ENCODE measurements around the gene ZNF786. TPM values are rescaled to one million over a fixed set of nuclear protein-coding genes. Genes with fewer than 3 reads are reported as not detected.
A peak's percentile ranks its signal among the peaks of the same experiment; 100 is the strongest.

Gene ZNF786
- total RNA-seq, 1 experiment from 2014 or later: 8.5 TPM

- TF ChIP-seq CTCF (IDR thresholded peaks at IDR 0.05 in 2 of 3, conservative IDR thresholded peaks at IDR 0.05 in 1 of 3; ENCODE audit: borderline replicate concordance in 1 of 3, insufficient read depth in 1 of 3, low read depth in 2 of 3, low read length in 2 of 3): peak in 1 of 3 experiments; percentile 38; a peak in 2 of 6 replicates
- no peak for TF ChIP-seq FOSL1 (IDR thresholded peaks at IDR 0.05; ENCODE audit: low read depth)
- no peak overlapping the region for H3K9ac ChIP-seq (ENCODE audit: low read length)
- intact Hi-C loops (cut with micrococcal nuclease): loop anchor here (5.0 kb wide), 2 partner anchors 41 to 79 kb away; partner anchors contain the start of genes PDIA4 and ZNF398
- H2AFZ ChIP-seq (ENCODE audit: low read depth, low read length, poor library complexity, severe bottlenecking): no peak overlapping the region
- peaks cover 29% of the 10 kb centered on the region; the same call in 1 of the 2 replicates for H3K79me2 ChIP-seq (ENCODE audit: insufficient read depth, low read length)
- BruUV-seq (replicated peaks): no TSS peak
- H3K4me1 ChIP-seq (ENCODE audit: control insufficient read depth in 1 of 2, insufficient read depth in 2 of 2, low read length in 2 of 2): peaks cover 7 to 35% of the 10 kb centered on the region in 2 experiments; a peak in 3 of 4 replicates
- ATAC-seq (no peak), DNase-seq (ENCODE audit: low read depth, low spot score) (no peak)
- ChIA-PET RAD21 (ENCODE audit: low non-redundant PET in 1 of 2, low total read pairs in 2 of 2, uncharacterized antibody in 2 of 2, unreplicated experiment in 2 of 2) (no interaction called here), CTCF (no interaction called here), POLR2A (no interaction called here)
- H3K4me2 ChIP-seq (ENCODE audit: low read length): no peak overlapping the region
- no peaks in the 10 kb centered on the region for H3K9me3 ChIP-seq (ENCODE audit: control insufficient read depth in 1 of 2, insufficient read depth in 1 of 2, low read depth in 1 of 2, low read length in 2 of 2)
- peaks cover 4 to 15% of the 10 kb centered on the region in 2 experiments; a peak in 3 of 4 replicates for H3K36me3 ChIP-seq (ENCODE audit: control insufficient read depth in 1 of 2, insufficient read depth in 2 of 2, low read length in 2 of 2)
- no peaks in the 10 kb centered on the region for H3K9me2 ChIP-seq (ENCODE audit: insufficient read depth)
- no peaks in the 10 kb centered on the region for H4K20me1 ChIP-seq (ENCODE audit: insufficient read depth)
- H3K27ac ChIP-seq (ENCODE audit: low read depth, low read length): no peak overlapping the region
- H3K27me3 ChIP-seq (ENCODE audit: insufficient read depth, low read length): no peaks in the 10 kb centered on the region
- no peak overlapping the region for H3K4me3 ChIP-seq (replicated peaks in 1 of 2; ENCODE audit: low read depth in 1 of 2, low read length in 2 of 2)
These were observed 22.6 kb downstream of the ZNF786 start for GRCh38 chr7:149067869-149068268.

DNA sequence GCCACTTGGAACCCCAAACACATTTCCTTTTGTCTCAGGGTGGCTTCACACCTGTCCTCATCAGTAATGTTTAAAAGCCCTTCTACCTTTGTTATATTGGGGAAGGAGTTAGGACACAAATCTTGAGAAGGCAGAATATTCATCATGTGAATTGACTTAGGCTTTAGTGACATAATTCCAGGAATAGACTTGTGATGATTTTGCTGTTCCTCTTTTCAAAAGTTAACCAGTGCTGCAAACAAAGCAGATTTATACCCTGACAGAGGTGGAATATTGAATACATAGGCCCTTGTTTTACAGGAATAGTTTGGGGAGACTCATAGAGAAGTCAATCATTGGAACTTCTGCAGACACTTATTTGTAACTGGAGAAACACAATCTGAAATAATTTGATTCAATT, 27.0 kb downstream of the ZNF786 start:
- intact Hi-C loops (cut with micrococcal nuclease): no loop called here
- H3K27ac ChIP-seq (ENCODE audit: low read depth, low read length): no peak overlapping the region
- no peaks in the 10 kb centered on the region for H4K20me1 ChIP-seq (ENCODE audit: insufficient read depth)
- no peak overlapping the region for H3K9ac ChIP-seq (ENCODE audit: low read length)
- peaks cover 3 to 21% of the 10 kb centered on the region in 2 experiments; a peak in 3 of 4 replicates for H3K4me1 ChIP-seq (ENCODE audit: control insufficient read depth in 1 of 2, insufficient read depth in 2 of 2, low read length in 2 of 2)
- ChIA-PET RAD21 (ENCODE audit: low non-redundant PET in 1 of 2, low total read pairs in 2 of 2, uncharacterized antibody in 2 of 2, unreplicated experiment in 2 of 2) (no interaction called here), CTCF (no interaction called here), POLR2A (no interaction called here)
- no peak overlapping the region for H3K4me3 ChIP-seq (replicated peaks in 1 of 2; ENCODE audit: low read depth in 1 of 2, low read length in 2 of 2)
- no peaks in the 10 kb centered on the region for H3K27me3 ChIP-seq (ENCODE audit: insufficient read depth, low read length)
- DNase-seq (ENCODE audit: low read depth, low spot score) (no peak), ATAC-seq (no peak)
- no peak overlapping the region for H2AFZ ChIP-seq (ENCODE audit: low read depth, low read length, poor library complexity, severe bottlenecking)
- no peaks in the 10 kb centered on the region for H3K9me3 ChIP-seq (ENCODE audit: control insufficient read depth in 1 of 2, insufficient read depth in 1 of 2, low read depth in 1 of 2, low read length in 2 of 2)
- TSS peak; percentile 28 for BruUV-seq (replicated peaks)
- H3K4me2 ChIP-seq (ENCODE audit: low read length): no peak overlapping the region
- H3K9me2 ChIP-seq (ENCODE audit: insufficient read depth): no peaks in the 10 kb centered on the region
- no peak for TF ChIP-seq FOSL1 (IDR thresholded peaks at IDR 0.05; ENCODE audit: low read depth)
- TF ChIP-seq ZFX (IDR thresholded peaks at IDR 0.05): no peak
- TF ChIP-seq ZBTB33 (IDR thresholded peaks at IDR 0.05; ENCODE audit: extremely low read depth, insufficient replicate concordance, low read length): no peak
- no peak for TF ChIP-seq SP1 (IDR thresholded peaks at IDR 0.05; ENCODE audit: low read depth)
- TF ChIP-seq, protein P1, sequence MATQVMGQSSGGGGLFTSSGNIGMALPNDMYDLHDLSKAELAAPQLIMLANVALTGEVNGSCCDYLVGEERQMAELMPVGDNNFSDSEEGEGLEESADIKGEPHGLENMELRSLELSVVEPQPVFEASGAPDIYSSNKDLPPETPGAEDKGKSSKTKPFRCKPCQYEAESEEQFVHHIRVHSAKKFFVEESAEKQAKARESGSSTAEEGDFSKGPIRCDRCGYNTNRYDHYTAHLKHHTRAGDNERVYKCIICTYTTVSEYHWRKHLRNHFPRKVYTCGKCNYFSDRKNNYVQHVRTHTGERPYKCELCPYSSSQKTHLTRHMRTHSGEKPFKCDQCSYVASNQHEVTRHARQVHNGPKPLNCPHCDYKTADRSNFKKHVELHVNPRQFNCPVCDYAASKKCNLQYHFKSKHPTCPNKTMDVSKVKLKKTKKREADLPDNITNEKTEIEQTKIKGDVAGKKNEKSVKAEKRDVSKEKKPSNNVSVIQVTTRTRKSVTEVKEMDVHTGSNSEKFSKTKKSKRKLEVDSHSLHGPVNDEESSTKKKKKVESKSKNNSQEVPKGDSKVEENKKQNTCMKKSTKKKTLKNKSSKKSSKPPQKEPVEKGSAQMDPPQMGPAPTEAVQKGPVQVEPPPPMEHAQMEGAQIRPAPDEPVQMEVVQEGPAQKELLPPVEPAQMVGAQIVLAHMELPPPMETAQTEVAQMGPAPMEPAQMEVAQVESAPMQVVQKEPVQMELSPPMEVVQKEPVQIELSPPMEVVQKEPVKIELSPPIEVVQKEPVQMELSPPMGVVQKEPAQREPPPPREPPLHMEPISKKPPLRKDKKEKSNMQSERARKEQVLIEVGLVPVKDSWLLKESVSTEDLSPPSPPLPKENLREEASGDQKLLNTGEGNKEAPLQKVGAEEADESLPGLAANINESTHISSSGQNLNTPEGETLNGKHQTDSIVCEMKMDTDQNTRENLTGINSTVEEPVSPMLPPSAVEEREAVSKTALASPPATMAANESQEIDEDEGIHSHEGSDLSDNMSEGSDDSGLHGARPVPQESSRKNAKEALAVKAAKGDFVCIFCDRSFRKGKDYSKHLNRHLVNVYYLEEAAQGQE (IDR thresholded peaks at IDR 0.05; ENCODE audit: low read depth): no peak
- TF ChIP-seq CBX3 (IDR thresholded peaks at IDR 0.05; ENCODE audit: low read depth): no peak
- no peaks in the 10 kb centered on the region for H3K36me3 ChIP-seq (ENCODE audit: control insufficient read depth in 1 of 2, insufficient read depth in 2 of 2, low read length in 2 of 2)
- no peaks in the 10 kb centered on the region for H3K79me2 ChIP-seq (ENCODE audit: insufficient read depth, low read length)

Data from HCT116 (cell line).